TTC549 (cell line): Measurements from ENCODE around the gene ATP13A5.

Experiments used
- FAIRE-seq: peaks from 2 replicates; lab custom pipeline; 2012; peaks lifted over from hg19 to GRCh38; lab: Jason Lieb, UNC

ATP13A5 gene

DNA sequence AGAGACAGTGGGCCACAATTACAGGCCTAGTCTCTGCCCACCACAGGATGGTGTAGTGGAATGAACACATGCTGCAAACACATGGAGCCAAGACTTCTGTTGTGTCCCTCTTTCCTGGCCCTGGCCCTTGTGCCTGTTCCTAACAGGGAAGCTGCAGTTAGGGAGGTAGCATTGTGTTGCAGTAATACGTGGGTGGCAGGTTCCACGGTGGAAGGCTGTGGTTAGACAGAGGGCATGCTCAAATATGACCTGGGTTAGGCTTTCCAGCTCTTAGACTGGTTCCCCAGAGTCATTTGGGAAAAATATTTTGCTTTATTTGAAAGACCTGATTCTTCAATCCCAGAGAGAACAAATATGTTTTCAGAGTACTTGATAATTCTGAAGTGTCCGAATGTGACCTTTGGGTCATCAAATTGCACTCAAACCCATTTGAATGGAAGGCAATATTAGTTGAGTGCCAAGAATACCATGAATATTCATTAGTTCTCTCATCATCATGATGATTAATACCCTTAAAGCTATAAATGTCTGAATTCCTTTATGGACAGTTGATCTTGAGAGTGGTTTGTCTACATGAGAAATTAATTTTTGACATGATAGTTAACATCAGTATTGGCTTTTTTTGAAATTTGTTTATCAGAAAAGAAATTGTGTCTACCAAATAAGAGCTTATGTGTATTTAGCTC, 109.1 kb downstream of the ATP13A5 start:
- FAIRE-seq = no peak

DNA sequence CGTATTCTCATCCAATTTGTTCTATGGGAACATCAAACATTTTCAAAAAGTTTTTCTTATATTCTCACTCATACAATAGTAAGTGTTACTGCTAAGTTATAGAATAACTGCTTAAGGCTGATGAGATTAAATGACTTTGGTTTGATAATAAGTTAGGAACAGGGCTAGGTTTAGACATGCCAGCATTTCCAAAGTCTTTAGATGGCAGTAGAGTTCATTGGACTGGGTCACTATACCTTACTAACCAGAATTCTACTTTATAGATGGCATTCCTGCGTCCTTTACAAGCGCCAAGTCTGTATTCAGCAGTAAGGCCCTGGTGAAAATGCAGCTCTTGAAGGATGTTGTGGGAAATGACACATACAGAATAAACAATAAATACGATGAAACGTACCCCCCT, 115.8 kb downstream of the ATP13A5 start:
- no peak for FAIRE-seq

DNA sequence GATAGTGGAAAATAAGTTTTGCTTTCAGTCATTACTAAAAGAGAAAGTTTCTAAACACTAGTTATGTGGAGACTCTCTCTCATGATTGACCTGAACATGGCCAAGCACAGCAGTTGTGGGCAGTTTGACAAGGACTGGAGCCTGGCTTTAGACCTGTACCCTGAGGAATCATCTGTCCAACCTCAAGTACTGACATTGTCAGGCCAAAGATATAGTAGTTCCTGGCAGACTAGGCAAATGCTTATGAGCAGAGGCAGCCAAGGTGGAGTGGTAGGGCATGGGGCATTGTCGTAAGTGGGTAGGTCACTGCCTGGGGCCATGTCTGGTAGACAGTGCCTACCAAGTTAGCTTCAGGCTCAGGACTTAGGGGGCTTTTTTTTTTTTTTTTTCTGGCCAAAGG, 116.6 kb downstream of the ATP13A5 start:
- no peak for FAIRE-seq

DNA sequence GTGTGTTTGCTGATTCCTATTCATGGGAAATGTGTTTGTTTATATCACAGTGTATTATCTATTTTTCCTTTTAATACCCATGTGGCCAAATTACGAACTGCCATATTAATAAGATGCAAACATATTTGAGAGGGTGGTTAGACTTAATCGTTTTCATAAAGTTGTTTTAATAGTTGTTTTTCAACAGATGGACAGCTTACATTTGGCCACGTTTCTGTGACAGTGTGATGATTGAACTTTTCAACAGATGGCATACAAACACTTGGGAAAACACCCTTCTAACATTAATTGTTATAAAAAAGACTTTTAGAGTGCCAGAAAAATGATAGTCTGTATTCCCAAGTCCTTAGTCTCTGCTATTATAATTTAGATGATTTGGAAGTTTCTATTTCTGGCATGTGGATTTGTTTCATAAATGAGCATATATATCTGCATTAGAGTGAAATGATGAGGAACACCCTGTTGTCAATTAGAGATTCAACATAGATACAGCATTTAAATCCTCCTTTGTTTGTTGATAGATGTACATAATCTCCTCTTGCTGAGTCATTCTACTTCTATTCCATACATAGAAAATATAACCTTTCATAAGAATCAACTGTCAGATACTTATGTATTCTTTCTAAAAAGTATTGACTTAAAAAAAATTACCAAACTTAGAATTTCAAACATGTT, 124.4 kb downstream of the ATP13A5 start:
- no peak for FAIRE-seq

DNA sequence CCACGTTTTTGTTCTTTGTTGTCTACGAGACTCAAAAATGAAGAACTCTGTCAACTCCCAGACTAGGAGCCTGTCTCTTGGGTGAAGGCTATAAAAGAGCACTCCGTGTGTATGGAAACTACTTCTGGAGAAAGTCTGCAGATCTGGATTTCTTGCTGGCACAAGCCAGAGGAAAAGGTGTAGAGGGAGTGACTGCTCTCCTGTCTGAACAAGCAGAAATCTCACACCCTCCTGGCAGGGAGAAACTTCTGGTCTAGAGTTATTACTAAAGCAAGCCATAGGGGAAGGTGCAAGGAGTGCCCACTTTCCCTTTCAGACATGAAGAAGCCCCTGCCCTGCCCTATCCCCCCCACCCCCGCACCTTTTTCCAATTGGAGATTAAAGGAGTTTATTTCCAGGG, 128.1 kb downstream of the ATP13A5 start:
- no peak for FAIRE-seq

DNA sequence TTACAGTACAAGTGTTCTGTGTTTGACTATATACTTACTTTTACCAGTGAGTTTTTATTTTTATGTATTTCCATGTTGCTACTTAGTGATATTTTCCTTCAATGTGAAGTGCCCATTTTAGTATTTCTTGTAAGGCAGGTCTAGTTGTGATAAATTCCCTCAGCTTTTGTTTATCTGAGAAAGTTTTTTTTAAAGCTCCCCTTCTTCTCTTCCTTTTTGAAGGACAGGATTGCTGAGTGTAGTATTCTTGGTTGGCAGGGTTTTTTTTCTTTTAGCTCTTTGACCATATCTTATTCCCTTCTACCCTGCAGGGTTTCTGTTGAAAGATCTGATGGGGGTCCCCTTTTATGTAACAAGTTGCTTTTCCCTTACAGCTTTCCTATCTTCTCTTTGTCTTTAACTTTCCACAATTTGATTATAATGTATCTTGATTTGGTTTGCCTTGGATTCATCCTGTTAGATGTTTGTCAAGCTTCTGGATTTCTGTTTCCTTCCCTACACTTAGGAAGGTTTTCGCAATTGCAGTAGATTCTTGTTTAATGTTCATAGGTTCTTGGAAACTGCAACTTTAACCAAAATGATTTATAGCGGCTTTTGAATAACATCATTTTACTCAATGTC, 129.6 kb downstream of the ATP13A5 start:
- no peak for FAIRE-seq

DNA sequence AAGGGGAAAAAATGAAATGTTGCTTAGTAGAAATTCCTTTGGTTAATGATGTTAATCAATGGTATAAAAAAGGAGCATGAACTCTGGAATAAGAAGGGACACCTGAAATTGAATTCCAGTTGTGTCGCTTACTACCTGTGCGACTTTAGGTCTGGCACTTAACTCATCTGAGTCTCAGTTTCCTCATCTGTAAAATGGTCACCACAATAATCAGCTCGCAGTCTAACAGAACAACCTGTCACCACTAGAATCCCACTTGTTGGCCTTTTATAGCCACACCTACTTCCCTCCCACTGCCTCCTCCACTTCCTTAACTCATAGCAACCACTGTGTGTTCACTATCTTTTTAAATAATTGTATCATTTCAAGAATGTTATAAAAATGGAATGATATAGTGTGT, 135.0 kb downstream of the ATP13A5 start:
- no peak for FAIRE-seq

DNA sequence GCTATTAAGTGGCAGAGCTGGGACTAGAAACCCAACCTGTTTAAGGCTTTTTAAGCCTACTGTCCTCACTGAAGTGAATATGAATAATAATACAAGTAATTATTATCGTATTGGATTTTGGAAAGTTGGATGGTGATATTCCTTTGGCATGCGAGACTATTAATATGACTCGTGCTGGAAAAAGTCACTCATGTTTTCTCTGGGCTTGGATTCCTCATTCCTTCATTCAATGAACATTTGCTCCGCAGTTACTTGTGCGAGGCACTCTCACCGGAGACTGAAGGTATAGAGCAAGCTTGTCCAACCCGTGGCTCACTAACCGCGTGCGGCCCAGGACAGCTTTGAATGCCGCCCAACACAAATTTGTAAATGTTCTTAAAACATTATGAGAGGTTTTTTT, 136.8 kb downstream of the ATP13A5 start:
- FAIRE-seq = no peak

DNA sequence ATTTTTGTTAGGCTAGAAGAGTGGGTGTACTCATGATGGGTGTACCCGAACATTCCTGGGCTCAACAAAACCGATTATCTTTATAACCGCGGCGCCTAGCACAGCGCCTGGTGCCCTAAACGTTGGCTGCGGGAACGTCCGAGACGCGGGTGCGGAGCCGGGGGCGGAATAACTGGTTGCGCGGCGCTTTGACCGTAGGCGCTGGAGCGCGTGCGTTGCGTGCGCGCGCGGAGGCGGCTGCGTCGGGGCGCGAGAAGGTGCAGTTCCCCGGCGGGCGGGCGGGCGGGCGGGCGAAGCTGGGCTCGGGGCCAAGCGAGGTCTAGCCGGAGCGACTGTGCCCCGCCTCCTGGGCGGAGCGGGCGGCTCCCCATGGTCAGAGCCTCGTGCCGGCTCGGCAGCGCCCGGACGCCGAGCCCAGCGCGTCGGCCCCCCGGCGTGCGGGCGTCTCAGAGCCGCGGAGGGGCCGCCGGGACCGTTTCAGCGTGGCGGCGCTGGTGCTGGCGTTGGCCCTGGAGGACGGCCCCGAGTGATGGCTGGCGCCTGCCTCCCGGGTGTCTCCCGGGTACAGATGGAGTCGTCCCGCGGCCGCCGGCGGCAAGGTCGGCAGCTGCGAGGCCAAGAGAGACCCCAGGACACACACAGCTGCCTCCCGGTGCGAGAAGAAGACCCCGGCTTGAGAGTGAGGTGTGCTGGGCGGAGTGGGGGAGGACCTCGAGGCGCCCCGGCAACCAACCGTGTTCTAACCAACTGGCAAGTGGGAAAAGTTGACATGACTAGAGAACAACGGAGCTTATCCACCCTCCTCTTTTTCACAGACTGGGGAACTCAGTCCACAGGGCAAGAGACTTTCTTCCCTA, 137.5 kb downstream of the ATP13A5 start, which contains the start of gene PLAAT1:
Gene PLAAT1 (plus strand): TSS at position 373 of the 857 bp plus-strand sequence. CDS start 14,429 bp downstream, outside the sequence.
- no peak for FAIRE-seq

DNA sequence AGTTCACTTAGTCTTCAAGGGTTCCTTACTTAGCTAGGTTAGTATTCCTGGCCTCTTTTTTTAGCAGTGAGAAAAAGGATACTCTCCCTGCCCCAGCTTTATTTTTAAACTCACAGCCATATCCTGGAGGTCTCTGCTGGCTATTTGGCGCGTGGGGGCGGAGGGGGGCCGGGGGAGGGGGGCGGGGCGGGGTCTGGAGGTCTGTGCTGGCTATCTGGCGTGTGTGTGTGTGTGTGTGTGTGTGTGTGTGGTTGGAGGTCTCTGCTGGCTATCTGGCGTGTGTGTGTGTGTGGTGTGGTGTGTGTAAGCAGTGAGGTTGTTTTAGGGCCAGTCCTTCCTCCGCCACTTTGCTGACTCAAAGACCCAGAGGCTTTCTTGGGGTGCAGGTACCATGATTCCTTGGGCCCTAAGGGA, 138.1 kb downstream of the ATP13A5 start:
- no peak for FAIRE-seq

DNA sequence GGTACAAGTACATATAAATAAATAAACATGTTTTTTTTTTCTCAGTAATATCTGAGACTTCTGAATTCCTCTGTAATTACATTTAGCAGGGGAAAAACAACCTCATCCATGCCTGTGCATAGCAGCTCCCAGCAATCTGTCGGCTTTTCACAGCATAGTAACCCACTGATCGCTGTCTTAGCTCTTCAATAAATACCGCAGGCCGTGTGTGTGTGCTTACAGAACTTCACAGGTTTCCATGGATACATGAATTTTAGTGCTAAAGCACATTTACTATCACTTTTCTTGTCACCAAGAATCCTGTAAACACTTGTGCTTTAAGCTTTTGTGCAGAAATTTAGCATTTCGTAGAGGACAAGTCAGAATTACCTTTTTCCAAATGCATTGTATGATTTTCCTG, 141.5 kb downstream of the ATP13A5 start:
- FAIRE-seq = no peak

DNA sequence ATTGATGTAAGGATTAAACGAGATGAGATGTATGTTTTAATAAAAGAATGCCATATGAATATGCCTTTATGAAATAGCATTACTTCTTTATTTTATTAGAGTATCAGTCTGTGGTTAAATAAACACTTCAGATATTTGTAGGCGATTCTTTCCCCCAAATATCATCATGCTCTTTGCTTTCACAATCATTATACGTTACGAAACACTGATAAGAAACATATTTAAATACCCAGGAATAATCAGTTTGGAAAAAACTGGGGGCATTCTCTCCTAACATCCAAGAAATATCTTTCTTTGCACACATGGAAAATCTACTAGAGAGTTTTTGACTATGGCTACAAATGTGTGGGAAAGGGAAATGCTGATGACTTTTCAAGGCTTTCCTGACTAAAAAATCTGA, 142.0 kb downstream of the ATP13A5 start:
- no peak for FAIRE-seq

DNA sequence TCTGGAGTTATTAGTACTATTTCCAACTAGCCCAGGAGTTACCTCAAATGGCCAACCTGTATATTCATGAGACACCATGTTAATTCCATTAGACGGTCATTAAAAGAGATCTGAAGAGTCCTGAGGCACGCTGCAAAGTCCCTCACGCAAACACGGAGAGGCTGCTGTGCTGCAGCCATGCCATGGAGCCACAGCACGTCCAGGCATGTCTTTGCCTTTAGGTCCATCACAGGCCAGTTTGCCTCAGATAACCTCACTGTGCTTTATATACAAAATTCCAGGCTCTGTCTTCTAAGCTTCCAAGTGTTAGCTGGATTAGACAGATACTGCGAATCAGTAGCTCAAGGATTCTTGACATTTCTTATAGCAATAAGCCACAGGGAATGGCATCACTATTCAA, 147.4 kb downstream of the ATP13A5 start:
- FAIRE-seq = no peak

DNA sequence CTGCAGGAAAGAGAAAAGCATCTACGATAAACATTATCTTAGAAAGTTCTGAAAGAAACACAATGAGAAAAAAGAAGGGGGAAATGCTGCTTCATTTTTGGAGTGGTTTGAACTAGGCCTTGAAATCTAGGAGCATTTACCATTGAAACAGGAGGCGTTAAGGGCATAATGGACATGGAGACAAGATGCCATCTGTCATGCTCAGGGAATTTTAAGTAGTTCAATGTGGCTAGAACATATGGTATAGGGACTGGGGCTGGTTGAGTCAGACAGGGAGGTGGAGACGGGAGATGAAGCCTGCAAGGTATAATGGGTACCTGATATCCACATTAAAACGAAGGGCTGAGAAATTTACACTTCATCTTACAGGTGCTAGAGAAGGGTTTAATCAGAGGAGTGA, 147.9 kb downstream of the ATP13A5 start:
- FAIRE-seq = no peak

DNA sequence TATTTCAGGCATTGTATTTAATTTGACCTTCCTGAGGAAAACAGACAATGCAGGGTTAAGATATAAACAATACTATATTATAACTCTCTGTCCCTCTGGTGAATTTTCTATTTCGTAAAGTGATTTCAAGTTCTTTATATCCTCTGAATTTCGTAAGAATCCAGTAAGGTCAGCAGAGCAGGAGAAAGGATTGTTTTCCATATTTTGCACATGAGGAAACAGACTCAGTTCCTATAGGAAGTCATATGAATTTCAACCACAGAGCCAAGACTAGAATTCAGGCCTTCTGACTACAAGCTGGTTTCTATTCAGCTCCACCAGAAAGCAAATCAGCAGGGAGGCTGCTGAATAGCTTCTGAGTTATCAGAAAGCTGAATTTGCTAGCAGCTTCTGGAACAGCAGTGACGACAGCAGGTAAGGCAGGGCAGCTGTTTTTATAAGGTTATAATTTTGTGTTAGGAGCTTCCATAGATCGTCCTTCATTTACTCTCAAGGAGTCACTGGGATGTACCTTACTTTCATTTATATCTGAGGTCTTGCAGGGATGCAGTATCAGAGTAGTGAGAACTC, 148.6 kb downstream of the ATP13A5 start:
- FAIRE-seq = no peak

DNA sequence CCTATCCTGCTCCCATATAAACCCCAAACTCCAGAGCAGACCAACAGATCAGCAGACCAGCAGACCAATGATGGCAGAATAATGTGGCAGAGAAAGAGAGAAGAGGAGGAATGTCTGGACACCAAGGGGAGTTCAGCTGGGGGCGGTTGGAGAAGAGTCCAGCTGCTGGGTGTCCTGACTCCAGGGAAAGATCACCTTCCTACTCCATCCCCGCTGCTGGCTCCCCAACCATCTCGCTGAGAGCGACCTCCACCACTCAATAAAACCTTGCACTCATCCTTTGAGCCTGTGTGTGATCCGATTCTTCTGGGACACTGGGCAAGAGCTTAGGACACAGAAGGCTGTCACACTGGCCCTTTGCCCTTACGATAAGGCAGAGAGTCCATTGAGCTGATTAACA, 150.3 kb downstream of the ATP13A5 start:
- no peak for FAIRE-seq

DNA sequence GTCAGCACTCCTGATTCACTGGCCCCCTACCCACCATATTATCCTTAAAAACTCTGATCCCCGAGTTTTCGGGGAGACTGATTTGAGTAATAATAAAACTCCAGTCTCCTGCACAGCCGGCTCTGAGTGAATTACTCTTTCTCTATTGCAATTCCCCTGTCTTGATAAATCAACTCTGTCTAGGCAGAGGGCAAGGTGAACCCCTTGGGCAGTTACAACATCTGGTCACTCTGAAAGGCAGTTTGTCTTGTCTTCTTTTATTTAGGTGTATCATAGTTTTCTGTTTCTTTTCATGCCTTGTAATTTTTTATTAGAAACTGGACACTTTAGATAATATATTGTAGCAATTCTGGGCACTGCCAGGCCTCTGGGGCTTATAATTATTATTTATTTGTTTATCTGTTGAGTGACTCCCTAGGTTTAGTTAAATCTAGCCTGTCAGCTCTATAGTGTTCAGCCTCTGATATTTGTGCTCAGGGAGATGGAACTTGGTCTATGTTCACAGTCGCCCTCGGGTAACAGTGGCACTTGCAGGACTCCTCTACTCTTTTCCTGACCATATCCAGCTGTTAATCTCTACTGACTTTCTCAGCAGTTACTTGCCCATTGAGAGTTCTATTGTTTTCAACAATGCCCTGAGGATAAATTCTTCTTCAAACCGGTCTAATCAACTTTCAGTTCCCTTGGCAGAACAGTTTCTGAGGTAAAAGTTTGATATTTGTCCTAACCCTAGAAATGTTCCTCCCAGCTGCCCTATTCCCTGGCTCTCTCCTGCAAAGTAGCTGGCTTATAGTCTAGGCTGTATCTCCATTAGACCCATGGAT, 153.0 kb downstream of the ATP13A5 start:
- no peak for FAIRE-seq
